GM12878 (cell line): ENCODE results near the gene SRSF5. TPM values are rescaled to one million over a fixed set of nuclear protein-coding genes. Genes with fewer than 3 reads are reported as not detected.

Experiments used
- ATAC-seq: fragments of 200-7000 bp; cut with Tn5 transposase; 3 replicates; pipeline ENCODE4 v1.9.1; 2020; ENCODE audit warnings: mild to moderate bottlenecking, moderate library complexity
- BruUV-seq: library from RNA; stranded (reverse); fragments of 400-500 nt; replicated peaks from 2 replicates; lab custom pipeline; 2021; lab: Mats Ljungman, UMichigan
- CTCF ChIA-PET: fragments of 300-600 bp; sonication (Branson Sonifier 250); formaldehyde crosslinking; extraction: SDS; loops from one replicate; lab custom pipeline; 2021; ENCODE audit warnings: inconsistent platforms; lab: Yijun Ruan, JAX
- POLR2A ChIA-PET: fragments of 350-600 bp; formaldehyde crosslinking; extraction: SDS; loops from one replicate; lab custom pipeline; 2021; ENCODE audit warnings: inconsistent platforms; lab: Charles Lee
- RAD21 ChIA-PET: fragments of 300-600 bp; sonication (Branson Sonifier 250); formaldehyde crosslinking; loops from one replicate; lab custom pipeline; 2023; ENCODE audit warnings: antibody characterized with exemption; ENCODE audit not compliant: unreplicated experiment; lab: Charles Lee
- SMC1A ChIA-PET: fragments of 300-600 bp; sonication (Branson Sonifier 250); formaldehyde crosslinking; loops from one replicate; lab custom pipeline; 2023; ENCODE audit not compliant: unreplicated experiment, uncharacterized antibody; lab: Charles Lee
- DNase-seq: peaks from one replicate; pipeline ENCODE4 v3.0.0-alpha.2; 2011; ENCODE audit warnings: low read depth, low spot score
- FAIRE-seq: peaks from 3 replicates; lab custom pipeline; 2011; peaks lifted over from hg19 to GRCh38; lab: Jason Lieb, UNC
- H2AFZ ChIP-seq: 2 replicates; pipeline ENCODE4 v1.6.0; 2011; ENCODE audit warnings: low read depth, low read length, control low read depth; ENCODE audit not compliant: control insufficient read depth
- H3K27ac ChIP-seq: 2 replicates; pipeline ENCODE4 v1.5.1; 2011; ENCODE audit warnings: control low read depth; ENCODE audit not compliant: control insufficient read depth, insufficient read depth
- H3K27me3 ChIP-seq, 2 experiments: replicated peaks in 1 of 2; 2 replicates each; pipeline versions ENCODE4 v1.6.0 to v1.6.1; 2011; ENCODE audit warnings: low read length in 1 of 2; ENCODE audit not compliant: control insufficient read depth in 2 of 2, insufficient read depth in 2 of 2
- H3K36me3 ChIP-seq, 2 experiments: 2 replicates each; pipeline ENCODE4 v1.5.1; 2011; ENCODE audit warnings: low read length in 1 of 2; ENCODE audit not compliant: control insufficient read depth in 2 of 2, insufficient read depth in 2 of 2
- H3K4me1 ChIP-seq: 2 replicates; pipeline ENCODE4 v1.6.1; 2011; ENCODE audit warnings: mild to moderate bottlenecking, low read length, moderate library complexity, mixed read lengths; ENCODE audit not compliant: control insufficient read depth, insufficient read depth
- H3K4me2 ChIP-seq: 2 replicates; pipeline ENCODE4 v1.6.0; 2011; ENCODE audit warnings: control low read depth; ENCODE audit not compliant: control insufficient read depth, insufficient read depth
- H3K4me3 ChIP-seq: fragments of 200-600 bp; sonication (generic); 2 replicates; pipeline ENCODE4 v1.5.1; 2016
- H3K79me2 ChIP-seq: 2 replicates; pipeline ENCODE4 v1.6.0; 2011; ENCODE audit warnings: low read length; ENCODE audit not compliant: control insufficient read depth, insufficient read depth
- H3K9ac ChIP-seq: 2 replicates; pipeline ENCODE4 v1.8.0; 2011; ENCODE audit warnings: low read length, control low read depth, mixed read lengths; ENCODE audit not compliant: control insufficient read depth, insufficient read depth
- H3K9me3 ChIP-seq: replicated peaks from 3 replicates; pipeline ENCODE4 v1.5.1; 2011; ENCODE audit warnings: mild to moderate bottlenecking, low read length; ENCODE audit not compliant: control insufficient read depth, insufficient read depth
- H4K20me1 ChIP-seq: 2 replicates; pipeline ENCODE4 v1.6.0; 2011; ENCODE audit not compliant: control insufficient read depth, insufficient read depth
- BCL11A ChIP-seq: IDR thresholded peaks from 2 replicates; pipeline ENCODE4 v1.6.1; 2011; ENCODE audit warnings: low read depth, low read length
- CBX3 ChIP-seq: fragments of 200-600 bp; sonication (generic); IDR thresholded peaks from 2 replicates; pipeline ENCODE4 v1.6.1; 2016; ENCODE audit warnings: low read depth, borderline replicate concordance
- CHD2 ChIP-seq: IDR thresholded peaks from 2 replicates; pipeline ENCODE4 v1.6.1; 2011; ENCODE audit warnings: low read depth, low read length, improper control_type of control experiment, borderline replicate concordance
- JUNB ChIP-seq: IDR thresholded peaks from 2 replicates; pipeline ENCODE4 v1.6.1; 2016; ENCODE audit warnings: antibody characterized with exemption, mild to moderate bottlenecking
- LARP7 ChIP-seq: fragments of 450-650 bp; IDR thresholded peaks from 2 replicates; pipeline ENCODE4 v1.6.1; 2017; ENCODE audit warnings: mild to moderate bottlenecking
- MEF2A ChIP-seq: IDR thresholded peaks from 2 replicates; pipeline ENCODE4 v1.6.1; 2011; ENCODE audit warnings: low read depth, mild to moderate bottlenecking, low read length, moderate library complexity; ENCODE audit not compliant: insufficient read depth
- MEF2B ChIP-seq: fragments of 450-650 bp; IDR thresholded peaks from 2 replicates; pipeline ENCODE4 v1.6.1; 2018; ENCODE audit warnings: mild to moderate bottlenecking, moderate library complexity; ENCODE audit not compliant: partially characterized antibody, poor library complexity, severe bottlenecking
- POLR2AphosphoS2 ChIP-seq: IDR thresholded peaks from 2 replicates; pipeline ENCODE4 v1.6.1; 2011; ENCODE audit warnings: low read depth, mild to moderate bottlenecking, low read length, improper control_type of control experiment, moderate library complexity
- RAD21 ChIP-seq: IDR thresholded peaks from 2 replicates; pipeline ENCODE4 v1.6.1; 2011; ENCODE audit warnings: mild to moderate bottlenecking, low read depth, low read length, moderate library complexity; ENCODE audit not compliant: insufficient read depth
- RAD51 ChIP-seq: fragments of 450-650 bp; IDR thresholded peaks from 2 replicates; pipeline ENCODE4 v1.6.1; 2016; ENCODE audit warnings: moderate library complexity, mild to moderate bottlenecking, inconsistent platforms
- RCOR1 ChIP-seq: conservative IDR thresholded peaks from 2 replicates; pipeline ENCODE4 v1.6.1; 2012; ENCODE audit warnings: low read depth, low read length, improper control_type of control experiment
- SMAD5 ChIP-seq: IDR thresholded peaks from 2 replicates; pipeline ENCODE4 v1.6.1; 2016; ENCODE audit warnings: antibody characterized with exemption, low read depth
- TAF1 ChIP-seq: IDR thresholded peaks from 2 replicates; pipeline ENCODE4 v1.6.1; 2011; ENCODE audit warnings: mild to moderate bottlenecking, low read depth, low read length, borderline replicate concordance
- WGBS: methylation state at CpG from one replicate; pipeline ENCODE4 v1.1.6; 2016; ENCODE audit warnings: low lambda C conversion rate; ENCODE audit not compliant: insufficient replicate concordance, insufficient coverage; ENCODE audit errors: missing lambda C conversion rate; 5-methylcytosine and 5-hydroxymethylcytosine counted together
- in situ Hi-C: fragments of 300-500 bp; cut with MboI; formaldehyde crosslinking; loops from 9 replicates; pipeline ENCODE4 v1.14.3; 2018; ENCODE audit warnings: mixed read lengths
- intact Hi-C: fragments of 100-400 bp; cut with micrococcal nuclease; formaldehyde crosslinking; loops from one replicate; pipeline ENCODE4 v1.14.2; 2022; ENCODE audit not compliant: unreplicated experiment
- polyA plus RNA-seq, 11 experiments: library from polyadenylated mRNA; depleted of rRNA in 4 of 11; unstranded in 6 of 11; stranded (reverse) in 5 of 11; fragments of >200 nt; fragmentation: Nextera tagmentation in 4 of 11; fragmentation: Illumina TruSeq in 1 of 11; extraction: Ambion mirVana in 4 of 11; extraction: Trizol in 1 of 11; gene quantifications; 1 replicate in 1 of 11; 2 replicates in 10 of 11; pipeline versions ENCODE4 v1.2.1 to v1.2.3, GENCODE V29; 2011 to 2016; ENCODE audit warnings: inconsistent platforms in 2 of 11, missing spikeins in 2 of 11, low read depth in 1 of 11
- total RNA-seq, 4 experiments: library from RNA; depleted of rRNA in 3 of 4; stranded (reverse); fragments of >200 nt in 3 of 4; fragmentation: Illumina TruSeq in 1 of 4; extraction: Trizol in 1 of 4; gene quantifications; 2 replicates each; pipeline versions ENCODE4 v1.2.1 to v1.2.3, GENCODE V29; 2013 to 2021
- TF ChIP-seq, protein P1 (sequence below): IDR thresholded peaks from 2 replicates; pipeline ENCODE4 v1.6.1; 2011; ENCODE audit warnings: low read depth, mild to moderate bottlenecking, low read length, moderate library complexity, borderline replicate concordance; ENCODE audit errors: extremely low read depth
- TF ChIP-seq, protein P2 (sequence below): IDR thresholded peaks from 2 replicates; pipeline ENCODE4 v1.6.1; 2012; ENCODE audit warnings: low read length, inconsistent platforms

SRSF5 gene
- total and polyA plus RNA-seq, 10 of the 15 experiments (the other 5 are each of a cell fraction or from before 2014, with no cell fraction given) = 136 to 453 (median 275) TPM

DNA sequence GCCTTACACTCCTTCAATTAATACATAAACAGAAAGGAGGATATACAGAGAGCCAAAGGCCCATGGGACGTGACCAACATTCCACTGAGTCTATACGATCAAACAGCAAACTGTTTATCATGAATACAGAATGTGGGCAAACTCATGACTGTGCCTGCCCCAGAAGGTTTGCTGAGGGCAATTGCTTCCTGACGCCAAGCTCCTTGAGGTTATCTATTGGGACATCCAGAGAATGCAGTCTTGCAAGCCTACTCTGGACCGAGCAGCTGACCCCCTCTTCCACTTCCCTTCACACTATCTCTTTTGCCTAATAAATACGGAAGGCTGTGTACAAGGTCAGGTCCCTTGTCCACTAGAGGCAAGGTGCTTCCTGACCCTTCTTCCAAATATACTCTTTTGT lies 48.6 kb downstream of the SRSF5 start:
- no peaks in the 10 kb centered on the region for H3K79me2 ChIP-seq
- in situ Hi-C loops (loop anchor here (5.0 kb wide), 1 partner anchor 212 kb away; no protein-coding TSS in a partner anchor), intact Hi-C loops (loop anchor here (5.0 kb wide), 1 partner anchor 502 kb away; no protein-coding TSS in a partner anchor)
- BruUV-seq = no TSS peak
- H3K9ac ChIP-seq = no peak overlapping the region
- 37% methylated on average over 5 of the region's 5 CpGs for WGBS
- H3K4me2 ChIP-seq = no peak overlapping the region
- H3K9me3 ChIP-seq = no peaks in the 10 kb centered on the region
- no peak for TF ChIP-seq MEF2B
- H3K27me3 ChIP-seq = no peaks in the 10 kb centered on the region; a peak in 1 of 4 replicates
- ChIA-PET CTCF (interaction anchor here (4.6 kb wide), 1 partner anchor 212 kb away, joined by 61 read pairs; no protein-coding TSS in a partner anchor), SMC1A (interaction anchor here (0.6 kb wide), 1 partner anchor 198 kb away, joined by 3 read pairs; no protein-coding TSS in a partner anchor), RAD21 (interaction anchor here (1.4 kb wide), 1 partner anchor 212 kb away, joined by 3 read pairs; no protein-coding TSS in a partner anchor), POLR2A (no interaction called here)
- no peak overlapping the region for H2AFZ ChIP-seq
- no peak overlapping the region for H3K4me3 ChIP-seq
- DNase-seq (no peak), FAIRE-seq (no peak), ATAC-seq (no peak)
- no peak overlapping the region for H3K27ac ChIP-seq
- no peaks in the 10 kb centered on the region for H3K36me3 ChIP-seq
- H3K4me1 ChIP-seq = no peaks in the 10 kb centered on the region
- H4K20me1 ChIP-seq = no peaks in the 10 kb centered on the region

DNA sequence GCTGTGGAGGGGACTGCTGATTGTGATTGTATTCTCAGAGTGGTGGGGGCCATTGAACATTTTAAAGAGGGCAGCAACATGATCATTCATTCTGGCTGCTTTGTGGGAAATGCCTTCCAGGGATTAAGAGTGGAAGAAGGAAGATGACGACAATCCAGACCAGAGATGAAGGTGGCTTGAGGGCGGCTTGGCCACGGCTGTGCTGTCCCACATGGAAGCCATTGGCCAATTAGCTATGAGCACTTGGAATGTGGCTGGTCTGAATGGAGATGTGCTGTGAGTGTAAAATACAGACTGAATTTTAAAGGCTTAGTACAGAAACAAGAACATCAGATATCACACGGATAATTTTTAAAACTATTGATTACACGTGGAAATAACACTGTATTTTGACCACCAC lies 49.3 kb downstream of the SRSF5 start:
- H3K4me1 ChIP-seq = no peaks in the 10 kb centered on the region
- no peak overlapping the region for H3K9ac ChIP-seq
- in situ Hi-C loops (loop anchor here (5.0 kb wide), 1 partner anchor 211 kb away; no protein-coding TSS in a partner anchor), intact Hi-C loops (loop anchor here (5.0 kb wide), 1 partner anchor 501 kb away; no protein-coding TSS in a partner anchor)
- ChIA-PET RAD21 (interaction anchor here (1.4 to 1.5 kb wide), 2 partner anchors 212 to 256 kb away, joined by 3 read pairs; no protein-coding TSS in a partner anchor), POLR2A (no interaction called here), SMC1A (no interaction called here), CTCF (interaction anchor here (0.9 to 4.6 kb wide), 3 partner anchors 197 to 212 kb away, joined by 3 to 61 read pairs (median 4); no protein-coding TSS in a partner anchor)
- H3K36me3 ChIP-seq = no peaks in the 10 kb centered on the region
- H3K27me3 ChIP-seq = no peaks in the 10 kb centered on the region; a peak in 1 of 4 replicates
- no peaks in the 10 kb centered on the region for H4K20me1 ChIP-seq
- no peak for TF ChIP-seq SMAD5
- no peak for TF ChIP-seq CBX3
- no peak for TF ChIP-seq TAF1
- no peak for TF ChIP-seq RCOR1
- TF ChIP-seq POLR2AphosphoS2 = no peak
- no peak for TF ChIP-seq RAD21
- TF ChIP-seq, protein P1, sequence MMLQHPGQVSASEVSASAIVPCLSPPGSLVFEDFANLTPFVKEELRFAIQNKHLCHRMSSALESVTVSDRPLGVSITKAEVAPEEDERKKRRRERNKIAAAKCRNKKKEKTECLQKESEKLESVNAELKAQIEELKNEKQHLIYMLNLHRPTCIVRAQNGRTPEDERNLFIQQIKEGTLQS = no peak
- TF ChIP-seq, protein P2, sequence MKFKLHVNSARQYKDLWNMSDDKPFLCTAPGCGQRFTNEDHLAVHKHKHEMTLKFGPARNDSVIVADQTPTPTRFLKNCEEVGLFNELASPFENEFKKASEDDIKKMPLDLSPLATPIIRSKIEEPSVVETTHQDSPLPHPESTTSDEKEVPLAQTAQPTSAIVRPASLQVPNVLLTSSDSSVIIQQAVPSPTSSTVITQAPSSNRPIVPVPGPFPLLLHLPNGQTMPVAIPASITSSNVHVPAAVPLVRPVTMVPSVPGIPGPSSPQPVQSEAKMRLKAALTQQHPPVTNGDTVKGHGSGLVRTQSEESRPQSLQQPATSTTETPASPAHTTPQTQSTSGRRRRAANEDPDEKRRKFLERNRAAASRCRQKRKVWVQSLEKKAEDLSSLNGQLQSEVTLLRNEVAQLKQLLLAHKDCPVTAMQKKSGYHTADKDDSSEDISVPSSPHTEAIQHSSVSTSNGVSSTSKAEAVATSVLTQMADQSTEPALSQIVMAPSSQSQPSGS = no peak
- TF ChIP-seq JUNB = no peak
- no peak for TF ChIP-seq RAD51
- TF ChIP-seq LARP7 = no peak
- TF ChIP-seq BCL11A = no peak
- TF ChIP-seq CHD2 = no peak
- TF ChIP-seq MEF2A = no peak
- no peaks in the 10 kb centered on the region for H3K9me3 ChIP-seq
- no peak overlapping the region for H2AFZ ChIP-seq
- FAIRE-seq (no peak), DNase-seq (no peak), ATAC-seq (no peak)
- H3K27ac ChIP-seq = no peak overlapping the region
- no TSS peak for BruUV-seq
- no peaks in the 10 kb centered on the region for H3K79me2 ChIP-seq
- 11% methylated on average over 5 of the region's 5 CpGs for WGBS
- no peak overlapping the region for H3K4me3 ChIP-seq
- no peak overlapping the region for H3K4me2 ChIP-seq
